ENCODE data around the gene EEIG2.

DNA sequence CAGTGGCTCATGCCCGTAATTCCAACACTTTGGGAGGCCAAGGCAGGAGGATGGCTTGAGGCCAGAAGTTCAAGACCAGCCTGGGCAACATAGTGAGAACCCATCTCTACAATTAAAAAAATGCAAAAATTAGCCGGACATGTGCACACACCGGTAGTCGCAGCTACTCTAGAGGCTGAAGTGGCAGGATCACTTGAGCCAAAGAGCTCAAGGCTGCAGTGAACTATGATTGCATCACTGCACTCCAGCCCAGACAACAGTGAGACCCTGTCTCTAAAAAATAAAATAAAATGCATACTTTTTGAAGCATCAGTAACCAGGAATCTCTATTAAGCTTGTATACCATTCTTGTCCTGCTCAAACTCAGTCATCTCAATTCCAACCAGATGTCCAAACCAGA lies 27.2 kb upstream of the EEIG2 start:
- TF ChIP-seq, protein P1, sequence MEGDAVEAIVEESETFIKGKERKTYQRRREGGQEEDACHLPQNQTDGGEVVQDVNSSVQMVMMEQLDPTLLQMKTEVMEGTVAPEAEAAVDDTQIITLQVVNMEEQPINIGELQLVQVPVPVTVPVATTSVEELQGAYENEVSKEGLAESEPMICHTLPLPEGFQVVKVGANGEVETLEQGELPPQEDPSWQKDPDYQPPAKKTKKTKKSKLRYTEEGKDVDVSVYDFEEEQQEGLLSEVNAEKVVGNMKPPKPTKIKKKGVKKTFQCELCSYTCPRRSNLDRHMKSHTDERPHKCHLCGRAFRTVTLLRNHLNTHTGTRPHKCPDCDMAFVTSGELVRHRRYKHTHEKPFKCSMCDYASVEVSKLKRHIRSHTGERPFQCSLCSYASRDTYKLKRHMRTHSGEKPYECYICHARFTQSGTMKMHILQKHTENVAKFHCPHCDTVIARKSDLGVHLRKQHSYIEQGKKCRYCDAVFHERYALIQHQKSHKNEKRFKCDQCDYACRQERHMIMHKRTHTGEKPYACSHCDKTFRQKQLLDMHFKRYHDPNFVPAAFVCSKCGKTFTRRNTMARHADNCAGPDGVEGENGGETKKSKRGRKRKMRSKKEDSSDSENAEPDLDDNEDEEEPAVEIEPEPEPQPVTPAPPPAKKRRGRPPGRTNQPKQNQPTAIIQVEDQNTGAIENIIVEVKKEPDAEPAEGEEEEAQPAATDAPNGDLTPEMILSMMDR (IDR thresholded peaks at IDR 0.05; ENCODE audit: low read depth, low read length) = no peak
- TF ChIP-seq POLR2A (IDR thresholded peaks at IDR 0.05; ENCODE audit: extremely low read depth, insufficient read length) (no peak), MYC (IDR thresholded peaks at IDR 0.05; ENCODE audit: low read depth, low read length) (no peak)
- TF ChIP-seq, protein P2, sequence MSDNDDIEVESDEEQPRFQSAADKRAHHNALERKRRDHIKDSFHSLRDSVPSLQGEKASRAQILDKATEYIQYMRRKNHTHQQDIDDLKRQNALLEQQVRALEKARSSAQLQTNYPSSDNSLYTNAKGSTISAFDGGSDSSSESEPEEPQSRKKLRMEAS (IDR thresholded peaks at IDR 0.05; ENCODE audit: low read depth, low read length) = no peak

Measured in NB4 (cell line).